ENCODE results near the gene CCDC51.

CCDC51 gene

DNA sequence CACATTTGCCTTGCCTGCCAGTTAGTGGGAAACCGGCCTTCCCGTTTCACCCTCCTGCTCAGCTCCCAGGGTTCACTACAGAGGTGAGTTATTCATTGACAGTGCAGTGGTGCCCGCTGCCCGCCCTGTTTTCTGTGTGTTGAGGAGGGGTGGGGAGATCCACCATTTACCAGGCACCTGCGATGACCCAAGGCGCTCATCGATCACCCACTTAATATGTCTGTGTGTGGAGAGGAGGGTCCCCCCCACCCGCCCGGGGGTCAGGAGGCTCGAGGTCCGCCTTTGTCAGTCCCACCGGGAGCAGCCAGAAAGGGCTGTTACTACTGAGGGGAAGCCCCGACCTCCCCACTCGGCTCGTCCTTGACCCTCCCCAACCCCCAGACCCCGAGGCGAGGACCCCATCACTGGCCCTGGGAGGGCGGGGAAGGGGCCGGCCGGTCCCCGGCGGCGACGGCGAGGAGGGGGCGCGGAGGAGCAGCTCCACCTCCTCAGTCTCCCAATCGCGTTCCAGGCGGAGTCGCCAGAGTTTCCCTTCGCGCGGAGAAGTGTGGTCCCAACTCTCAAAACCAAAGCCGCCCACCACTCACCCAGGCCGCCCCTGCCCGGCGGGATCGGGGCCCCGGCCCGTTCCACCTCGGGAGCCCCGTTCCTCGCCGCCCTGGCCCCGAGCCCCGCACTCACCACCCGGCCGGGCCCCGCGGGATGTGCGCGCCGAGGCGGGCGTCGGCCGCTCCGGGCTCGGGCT lies 11.2 kb downstream of the CCDC51 start:
- Histone ChIP-seq H3K36me3 (peaks cover 3% of the 10 kb centered on the region; the same call in 1 of the 2 replicates), H3K9me3 (no peaks in the 10 kb centered on the region), H3K27me3 (no peaks in the 10 kb centered on the region), H3K4me3 (ENCODE audit: low read depth, low read length) (peak overlapping the region; percentile 59), H3K4me1 (no peaks in the 10 kb centered on the region; the same call in 1 of the 2 replicates)
- TF ChIP-seq, protein P1, sequence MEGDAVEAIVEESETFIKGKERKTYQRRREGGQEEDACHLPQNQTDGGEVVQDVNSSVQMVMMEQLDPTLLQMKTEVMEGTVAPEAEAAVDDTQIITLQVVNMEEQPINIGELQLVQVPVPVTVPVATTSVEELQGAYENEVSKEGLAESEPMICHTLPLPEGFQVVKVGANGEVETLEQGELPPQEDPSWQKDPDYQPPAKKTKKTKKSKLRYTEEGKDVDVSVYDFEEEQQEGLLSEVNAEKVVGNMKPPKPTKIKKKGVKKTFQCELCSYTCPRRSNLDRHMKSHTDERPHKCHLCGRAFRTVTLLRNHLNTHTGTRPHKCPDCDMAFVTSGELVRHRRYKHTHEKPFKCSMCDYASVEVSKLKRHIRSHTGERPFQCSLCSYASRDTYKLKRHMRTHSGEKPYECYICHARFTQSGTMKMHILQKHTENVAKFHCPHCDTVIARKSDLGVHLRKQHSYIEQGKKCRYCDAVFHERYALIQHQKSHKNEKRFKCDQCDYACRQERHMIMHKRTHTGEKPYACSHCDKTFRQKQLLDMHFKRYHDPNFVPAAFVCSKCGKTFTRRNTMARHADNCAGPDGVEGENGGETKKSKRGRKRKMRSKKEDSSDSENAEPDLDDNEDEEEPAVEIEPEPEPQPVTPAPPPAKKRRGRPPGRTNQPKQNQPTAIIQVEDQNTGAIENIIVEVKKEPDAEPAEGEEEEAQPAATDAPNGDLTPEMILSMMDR (IDR thresholded peaks at IDR 0.05; ENCODE audit: low read depth, low read length) = no peak
- peak; percentile 37 for DNase-seq

DNA sequence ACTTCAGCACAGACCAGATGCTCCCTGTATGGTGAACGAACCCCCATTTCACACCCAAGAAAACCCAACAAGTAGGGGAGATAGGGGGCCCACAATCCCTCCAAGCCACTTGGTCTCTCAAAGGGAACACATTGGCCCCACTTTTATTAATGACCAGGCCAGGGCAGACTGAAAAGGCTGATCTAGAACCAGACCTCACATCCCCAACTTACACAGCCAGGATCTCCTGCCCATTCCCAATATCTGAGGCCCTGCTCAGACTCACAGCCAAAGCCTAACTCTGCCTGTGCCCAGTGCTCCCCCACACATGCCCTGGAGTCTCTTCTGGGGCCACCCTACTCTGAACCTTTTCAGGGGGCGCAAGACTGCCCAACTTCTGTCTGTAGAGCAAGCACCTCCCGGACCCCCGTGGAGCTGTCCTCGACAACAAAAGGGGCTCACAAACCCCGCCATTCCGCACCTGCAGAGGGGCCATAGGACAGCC lies 11.8 kb downstream of the CCDC51 start:
- peaks cover 3% of the 10 kb centered on the region; the same call in 1 of the 2 replicates for H3K36me3 ChIP-seq
- no peaks in the 10 kb centered on the region for H3K27me3 ChIP-seq
- no peaks in the 10 kb centered on the region; the same call in 1 of the 2 replicates for H3K4me1 ChIP-seq
- DNase-seq = no peak
- H3K4me3 ChIP-seq (ENCODE audit: low read depth, low read length) = peak overlapping the region; percentile 59; the same call in 1 of the 2 replicates
- TF ChIP-seq, protein P1 (IDR thresholded peaks at IDR 0.05; ENCODE audit: low read depth, low read length) = no peak
- no peaks in the 10 kb centered on the region for H3K9me3 ChIP-seq

DNA sequence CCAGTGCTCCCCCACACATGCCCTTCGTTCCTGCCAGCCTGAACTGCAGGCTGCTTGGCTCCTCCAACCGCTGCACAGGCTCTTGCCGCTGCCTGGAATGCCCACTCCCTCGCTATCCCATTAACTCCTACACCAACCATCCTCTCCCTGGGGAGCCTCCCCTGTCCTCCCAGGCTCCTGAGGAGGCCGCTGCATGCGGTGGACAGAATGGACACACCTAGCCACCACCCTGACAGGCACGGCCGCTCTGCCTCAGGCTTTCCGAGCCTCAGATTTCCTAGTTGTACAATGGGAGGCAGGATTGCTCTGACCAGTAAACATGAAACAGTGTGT lies 12.3 kb downstream of the CCDC51 start:
- DNase-seq = no peak
- Histone ChIP-seq H3K9me3 (no peaks in the 10 kb centered on the region), H3K4me1 (no peaks in the 10 kb centered on the region; the same call in 1 of the 2 replicates), H3K4me3 (ENCODE audit: low read depth, low read length) (no peak overlapping the region), H3K36me3 (peaks cover 1% of the 10 kb centered on the region; the same call in 1 of the 2 replicates), H3K27me3 (no peaks in the 10 kb centered on the region)
- TF ChIP-seq, protein P1 (IDR thresholded peaks at IDR 0.05; ENCODE audit: low read depth, low read length) = no peak

DNA sequence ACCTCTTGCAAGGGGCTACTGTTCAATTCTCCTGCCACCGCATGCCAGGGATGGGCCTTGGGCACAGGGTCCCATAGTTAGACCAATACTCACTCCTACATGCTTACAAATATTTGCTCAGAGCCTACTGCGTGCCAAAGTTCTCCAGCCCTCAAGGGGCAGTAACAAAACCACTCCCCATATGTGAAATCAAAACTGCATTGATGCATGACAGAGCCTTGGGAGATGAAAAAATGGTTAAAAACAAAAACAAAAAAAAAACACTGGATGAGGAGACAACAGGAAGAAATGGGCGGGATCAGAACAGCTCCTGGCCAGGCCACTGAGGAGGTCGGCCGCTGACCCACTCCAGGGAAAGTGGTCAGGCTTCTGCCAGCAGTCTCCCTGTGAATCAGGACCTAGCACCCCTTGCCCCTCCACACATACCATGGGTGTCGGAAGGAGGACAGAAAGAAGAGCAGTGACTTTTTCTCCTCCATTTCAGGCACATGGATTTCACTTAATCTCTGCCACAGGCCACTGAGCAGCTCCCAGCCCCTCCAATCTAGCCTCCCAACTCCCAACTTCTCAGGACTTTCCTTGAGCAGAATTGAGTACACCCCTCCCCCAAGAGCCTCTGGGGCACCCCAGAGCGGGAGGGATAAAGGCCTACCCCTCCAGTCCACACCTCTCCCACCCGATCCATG lies 12.8 kb downstream of the CCDC51 start:
- Histone ChIP-seq H3K4me3 (ENCODE audit: low read depth, low read length) (no peak overlapping the region), H3K36me3 (no peaks in the 10 kb centered on the region)
- TF ChIP-seq, protein P1 (IDR thresholded peaks at IDR 0.05; ENCODE audit: low read depth, low read length) = no peak

DNA sequence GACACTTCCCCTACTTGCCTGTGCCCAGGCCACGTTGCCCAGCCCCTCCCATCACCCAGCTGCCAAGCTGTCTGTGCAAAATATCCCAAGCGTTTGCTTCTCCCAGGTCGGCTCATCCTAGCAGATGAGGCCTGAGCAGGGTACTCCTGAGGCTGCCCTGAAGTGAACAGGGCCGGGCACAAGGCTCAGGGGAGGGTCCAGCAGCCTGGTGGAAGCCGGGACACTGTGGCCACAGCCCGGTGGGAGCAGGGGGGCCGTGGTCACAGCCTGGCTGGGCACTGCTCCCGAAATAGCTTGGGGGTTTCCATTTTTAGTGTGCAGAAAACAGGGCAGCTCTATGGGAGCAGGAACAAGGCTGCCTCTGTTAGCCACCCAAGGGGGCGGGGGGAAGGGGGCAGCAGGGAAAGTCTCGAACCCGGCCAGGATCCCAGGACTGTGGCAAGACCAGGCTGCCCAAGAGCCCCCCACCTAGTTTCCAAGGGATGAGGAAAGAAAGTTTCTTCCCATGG lies 13.5 kb downstream of the CCDC51 start:
- no peaks in the 10 kb centered on the region for H3K9me3 ChIP-seq
- no peak for DNase-seq
- TF ChIP-seq, protein P1 (IDR thresholded peaks at IDR 0.05; ENCODE audit: low read depth, low read length) = no peak
- no peak overlapping the region for H3K4me3 ChIP-seq (ENCODE audit: low read depth, low read length)
- no peaks in the 10 kb centered on the region for H3K36me3 ChIP-seq
- H3K27me3 ChIP-seq = no peaks in the 10 kb centered on the region
- no peaks in the 10 kb centered on the region; the same call in 1 of the 2 replicates for H3K4me1 ChIP-seq

More for the DNA sequence above, 12.8 kb downstream of the CCDC51 start:
- Histone ChIP-seq H3K4me1 (no peaks in the 10 kb centered on the region; the same call in 1 of the 2 replicates), H3K27me3 (no peaks in the 10 kb centered on the region), H3K9me3 (no peaks in the 10 kb centered on the region)
- no peak for DNase-seq

Data from BE2C (cell line).